Right atrium auricular region (tissue), 2 donors: ENCODE data around the gene PLA2G4D. TPM values are rescaled to one million over a fixed set of nuclear protein-coding genes. Genes with fewer than 3 reads are reported as not detected.

Source experiments
- DNase-seq: peaks from one replicate; pipeline ENCODE4 v3.0.0-alpha.2; 2019; ENCODE audit warnings: low spot score
- H3K27ac ChIP-seq, 2 donors: fragments of 200-600 bp; sonication (generic); 1 replicate in 1 of 2; 2 replicates in 1 of 2; pipeline ENCODE4 v1.5.1; 2016 to 2019
- H3K27me3 ChIP-seq, 2 donors: fragments of 200-600 bp; sonication (generic); one replicate each; pipeline versions ENCODE4 v1.5.1 to v1.6.0; 2017 to 2019
- H3K36me3 ChIP-seq: fragments of 200-600 bp; sonication (generic); one replicate; pipeline ENCODE4 v1.5.1; 2016
- H3K4me1 ChIP-seq, 2 donors: fragments of 200-600 bp; sonication (generic); one replicate each; pipeline versions ENCODE4 v1.5.1 to v1.6.0; 2017 to 2019
- H3K4me3 ChIP-seq, 2 donors: fragments of 200-600 bp; sonication (generic); 1 replicate in 1 of 2; 2 replicates in 1 of 2; pipeline ENCODE4 v1.5.1; 2017 to 2019; ENCODE audit warnings: mild to moderate bottlenecking in 1 of 2, moderate library complexity in 1 of 2
- H3K9me3 ChIP-seq, 2 donors: fragments of 200-600 bp; sonication (generic); one replicate each; pipeline ENCODE4 v1.5.1; 2019
- total RNA-seq, 2 donors: library from RNA; depleted of rRNA; stranded (reverse); fragments of >200 nt; gene quantifications; one replicate each; pipeline ENCODE4 v1.1.0, GENCODE V29; 2016
- TF ChIP-seq, protein P1 (sequence below), 2 donors: fragments of 200-600 bp; sonication (generic); IDR thresholded peaks; one replicate each; pipeline ENCODE4 v1.5.1; 2019; ENCODE audit warnings: antibody characterized with exemption in 2 of 2

PLA2G4D gene
- total RNA-seq, 2 donors from 2014 or later, result not detected

DNA sequence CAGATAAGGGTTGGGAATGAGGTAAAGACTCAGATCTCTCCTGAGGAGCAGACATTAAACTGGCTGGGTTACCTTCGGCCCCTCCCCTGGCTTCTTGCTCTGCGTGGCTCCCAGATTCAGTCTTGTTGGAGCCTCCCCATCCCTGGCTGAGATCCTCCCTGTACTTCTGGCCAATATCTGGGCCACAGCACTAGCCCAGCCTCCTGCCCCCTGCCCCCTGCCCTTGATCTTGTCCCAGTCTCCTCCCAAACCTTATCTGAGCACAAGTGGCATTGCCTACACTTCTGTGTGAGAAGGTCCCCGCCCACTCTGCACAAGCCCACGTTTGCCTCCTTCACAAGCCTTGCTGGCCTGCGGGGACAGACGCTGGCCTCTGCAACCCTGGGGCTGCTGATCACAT, 45.2 kb upstream of the PLA2G4D start:
- Histone ChIP-seq H3K27ac (no peak overlapping the region), H3K36me3 (no peaks in the 10 kb centered on the region), H3K4me1 (no peaks in the 10 kb centered on the region), H3K27me3 (no peaks in the 10 kb centered on the region), H3K9me3 (no peaks in the 10 kb centered on the region), H3K4me3 (no peak overlapping the region)
- TF ChIP-seq, protein P1, sequence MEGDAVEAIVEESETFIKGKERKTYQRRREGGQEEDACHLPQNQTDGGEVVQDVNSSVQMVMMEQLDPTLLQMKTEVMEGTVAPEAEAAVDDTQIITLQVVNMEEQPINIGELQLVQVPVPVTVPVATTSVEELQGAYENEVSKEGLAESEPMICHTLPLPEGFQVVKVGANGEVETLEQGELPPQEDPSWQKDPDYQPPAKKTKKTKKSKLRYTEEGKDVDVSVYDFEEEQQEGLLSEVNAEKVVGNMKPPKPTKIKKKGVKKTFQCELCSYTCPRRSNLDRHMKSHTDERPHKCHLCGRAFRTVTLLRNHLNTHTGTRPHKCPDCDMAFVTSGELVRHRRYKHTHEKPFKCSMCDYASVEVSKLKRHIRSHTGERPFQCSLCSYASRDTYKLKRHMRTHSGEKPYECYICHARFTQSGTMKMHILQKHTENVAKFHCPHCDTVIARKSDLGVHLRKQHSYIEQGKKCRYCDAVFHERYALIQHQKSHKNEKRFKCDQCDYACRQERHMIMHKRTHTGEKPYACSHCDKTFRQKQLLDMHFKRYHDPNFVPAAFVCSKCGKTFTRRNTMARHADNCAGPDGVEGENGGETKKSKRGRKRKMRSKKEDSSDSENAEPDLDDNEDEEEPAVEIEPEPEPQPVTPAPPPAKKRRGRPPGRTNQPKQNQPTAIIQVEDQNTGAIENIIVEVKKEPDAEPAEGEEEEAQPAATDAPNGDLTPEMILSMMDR (IDR thresholded peaks at IDR 0.05), result no peak
- no peak for DNase-seq

DNA sequence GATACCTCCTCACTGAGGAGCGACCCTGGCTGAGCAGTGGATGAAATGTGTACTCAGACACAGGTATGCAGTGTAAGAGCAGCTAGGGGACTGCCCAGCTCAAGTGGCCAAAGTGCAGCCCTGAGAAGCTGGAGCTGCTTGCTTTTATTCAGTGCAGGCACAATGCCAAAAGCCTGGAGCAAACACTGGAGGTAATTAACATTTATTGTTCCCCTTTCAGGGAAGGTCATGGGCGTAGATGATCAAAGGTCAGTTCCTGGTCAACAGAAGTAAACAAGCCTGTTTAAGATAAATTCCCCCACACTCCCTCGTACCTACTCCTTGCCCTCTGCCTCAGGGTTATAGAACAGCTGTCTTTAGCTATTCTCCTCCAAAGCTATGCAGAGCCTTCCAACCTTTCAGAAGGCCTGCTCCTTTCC, 44.6 kb upstream of the PLA2G4D start:
- no peak overlapping the region for H3K27ac ChIP-seq
- no peak for DNase-seq
- TF ChIP-seq, protein P1 (IDR thresholded peaks at IDR 0.05), result no peak
- H3K9me3 ChIP-seq, result no peaks in the 10 kb centered on the region
- no peaks in the 10 kb centered on the region for H3K4me1 ChIP-seq
- no peak overlapping the region for H3K4me3 ChIP-seq
- H3K36me3 ChIP-seq, result no peaks in the 10 kb centered on the region
- H3K27me3 ChIP-seq, result no peaks in the 10 kb centered on the region

DNA sequence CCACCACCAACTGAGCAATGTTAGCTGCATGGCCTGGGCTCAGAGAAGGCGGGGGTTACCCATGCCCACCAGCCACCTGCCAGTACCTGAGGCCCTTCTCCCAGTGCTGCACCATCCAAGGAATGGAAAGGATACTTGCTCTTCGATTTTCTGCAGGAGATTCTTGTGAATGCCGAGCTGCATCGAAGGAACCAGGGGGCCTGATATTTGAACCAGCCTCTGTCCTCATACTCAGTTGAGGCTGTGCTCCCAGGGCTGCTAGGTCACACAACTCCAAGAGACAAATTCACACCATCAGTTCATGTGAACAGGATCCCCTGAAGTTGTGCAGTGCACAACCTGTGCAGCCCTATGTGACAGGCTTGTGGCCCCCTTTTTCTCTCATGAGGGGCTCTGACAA, 44.0 kb upstream of the PLA2G4D start:
- no peaks in the 10 kb centered on the region for H3K4me1 ChIP-seq
- no peaks in the 10 kb centered on the region for H3K36me3 ChIP-seq
- H3K27me3 ChIP-seq, result no peaks in the 10 kb centered on the region
- TF ChIP-seq, protein P1 (IDR thresholded peaks at IDR 0.05), result no peak
- no peaks in the 10 kb centered on the region for H3K9me3 ChIP-seq
- DNase-seq, result no peak
- H3K4me3 ChIP-seq, result no peak overlapping the region
- H3K27ac ChIP-seq, result no peak overlapping the region

DNA sequence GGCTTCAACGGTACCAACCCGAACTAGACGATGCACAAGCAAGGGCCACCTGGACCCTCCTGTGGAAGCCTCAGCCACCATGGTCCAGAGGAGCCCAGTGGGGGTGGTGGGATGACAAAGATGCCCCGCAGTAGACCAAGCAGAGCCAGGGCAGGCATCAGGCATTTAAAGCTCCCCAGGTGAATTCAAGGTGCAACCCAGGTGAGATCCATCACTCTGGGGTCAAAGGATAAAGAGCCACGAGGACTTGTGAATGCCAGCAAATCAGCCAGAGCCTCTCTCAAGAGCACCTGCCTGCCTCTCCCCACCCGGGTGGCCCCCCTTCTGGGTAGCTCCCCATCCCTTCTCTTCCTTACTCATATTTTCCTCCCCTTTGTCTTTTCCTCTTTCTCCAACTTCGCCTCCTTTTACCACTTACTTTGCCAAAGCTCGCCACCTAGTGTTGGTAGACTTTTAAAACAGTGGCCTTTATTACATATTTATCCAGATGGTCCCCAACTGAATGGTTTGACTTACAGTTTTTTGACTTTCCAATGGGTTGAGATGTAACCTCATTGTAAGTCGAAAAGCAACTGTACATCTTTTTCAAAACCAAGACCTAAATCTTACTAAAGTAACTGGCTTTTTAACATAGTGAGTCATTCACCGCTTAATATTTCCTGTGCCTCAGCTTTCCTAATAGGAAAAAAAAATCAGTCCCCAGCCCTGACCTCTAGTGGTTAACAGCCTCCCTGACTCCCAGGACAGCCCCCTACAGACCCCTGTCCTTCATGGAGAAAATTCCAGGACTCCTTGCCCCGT, 43.3 kb upstream of the PLA2G4D start:
- no peaks in the 10 kb centered on the region for H3K4me1 ChIP-seq
- H3K4me3 ChIP-seq, result no peak overlapping the region
- no peak for DNase-seq
- no peak overlapping the region for H3K27ac ChIP-seq
- H3K9me3 ChIP-seq, result no peaks in the 10 kb centered on the region
- TF ChIP-seq, protein P1 (IDR thresholded peaks at IDR 0.05), result peak; percentile 23 to 69
- H3K36me3 ChIP-seq, result no peaks in the 10 kb centered on the region
- H3K27me3 ChIP-seq, result no peaks in the 10 kb centered on the region

DNA sequence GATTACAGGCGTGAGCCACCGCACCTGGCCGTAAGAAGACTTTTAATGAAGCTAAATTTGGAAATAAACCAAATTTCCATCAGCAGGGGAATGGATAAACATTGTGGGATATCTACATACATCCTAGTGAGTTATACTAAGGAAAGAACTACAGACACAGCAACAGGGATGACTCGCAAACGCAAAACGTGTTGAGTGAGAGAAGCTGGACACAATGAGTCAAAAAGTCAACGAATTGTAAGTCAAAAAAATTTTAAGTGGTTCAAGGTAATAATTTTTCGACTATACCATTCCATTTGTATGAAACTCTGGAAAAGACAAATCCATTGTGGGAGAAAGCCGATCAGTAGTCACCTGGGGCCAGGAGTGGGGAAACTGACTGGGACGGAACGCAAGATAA, 42.2 kb upstream of the PLA2G4D start:
- H3K4me1 ChIP-seq, result no peaks in the 10 kb centered on the region
- DNase-seq, result no peak
- TF ChIP-seq, protein P1 (IDR thresholded peaks at IDR 0.05), result no peak
- H3K36me3 ChIP-seq, result no peaks in the 10 kb centered on the region
- no peak overlapping the region for H3K27ac ChIP-seq
- no peaks in the 10 kb centered on the region for H3K27me3 ChIP-seq
- no peak overlapping the region for H3K4me3 ChIP-seq
- H3K9me3 ChIP-seq, result no peaks in the 10 kb centered on the region

DNA sequence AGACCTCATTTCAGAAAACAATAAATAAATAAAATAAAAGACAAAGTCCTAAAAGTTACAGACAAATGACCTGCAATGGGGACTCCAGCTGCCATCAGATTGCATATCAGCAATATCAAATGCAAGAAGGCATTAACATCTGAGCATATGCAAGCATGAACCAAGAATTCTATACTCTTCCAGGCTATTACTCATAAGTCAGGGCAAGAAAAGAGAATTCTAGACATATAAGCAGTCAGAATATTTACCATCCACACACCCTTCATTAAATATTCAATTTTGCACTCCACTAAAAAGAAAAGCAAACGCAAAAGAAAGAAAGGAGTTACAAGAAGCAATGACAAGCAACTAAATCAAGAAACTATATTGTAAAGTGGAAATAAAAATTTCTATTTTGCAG, 41.0 kb upstream of the PLA2G4D start:
- no peaks in the 10 kb centered on the region for H3K27me3 ChIP-seq
- DNase-seq, result no peak
- H3K4me1 ChIP-seq, result no peaks in the 10 kb centered on the region
- TF ChIP-seq, protein P1 (IDR thresholded peaks at IDR 0.05), result no peak
- H3K9me3 ChIP-seq, result no peaks in the 10 kb centered on the region
- no peak overlapping the region for H3K27ac ChIP-seq
- no peak overlapping the region for H3K4me3 ChIP-seq
- H3K36me3 ChIP-seq, result no peaks in the 10 kb centered on the region
